NCI-H82 treated with DMSO at 0.1 percent for 48 hours (cell line): ENCODE data around the gene PLPP3.
"Not testable (repeated sequence)": the region's sequence is repeated elsewhere in the genome, so short reads cannot be mapped to it uniquely, and the experiment has no call there.

Experiments used
- DNase-seq: peaks from one replicate; lab custom pipeline; 2025; ENCODE audit not compliant: unreplicated experiment; lab: John Stamatoyannopoulos, UW

Gene PLPP3

DNA sequence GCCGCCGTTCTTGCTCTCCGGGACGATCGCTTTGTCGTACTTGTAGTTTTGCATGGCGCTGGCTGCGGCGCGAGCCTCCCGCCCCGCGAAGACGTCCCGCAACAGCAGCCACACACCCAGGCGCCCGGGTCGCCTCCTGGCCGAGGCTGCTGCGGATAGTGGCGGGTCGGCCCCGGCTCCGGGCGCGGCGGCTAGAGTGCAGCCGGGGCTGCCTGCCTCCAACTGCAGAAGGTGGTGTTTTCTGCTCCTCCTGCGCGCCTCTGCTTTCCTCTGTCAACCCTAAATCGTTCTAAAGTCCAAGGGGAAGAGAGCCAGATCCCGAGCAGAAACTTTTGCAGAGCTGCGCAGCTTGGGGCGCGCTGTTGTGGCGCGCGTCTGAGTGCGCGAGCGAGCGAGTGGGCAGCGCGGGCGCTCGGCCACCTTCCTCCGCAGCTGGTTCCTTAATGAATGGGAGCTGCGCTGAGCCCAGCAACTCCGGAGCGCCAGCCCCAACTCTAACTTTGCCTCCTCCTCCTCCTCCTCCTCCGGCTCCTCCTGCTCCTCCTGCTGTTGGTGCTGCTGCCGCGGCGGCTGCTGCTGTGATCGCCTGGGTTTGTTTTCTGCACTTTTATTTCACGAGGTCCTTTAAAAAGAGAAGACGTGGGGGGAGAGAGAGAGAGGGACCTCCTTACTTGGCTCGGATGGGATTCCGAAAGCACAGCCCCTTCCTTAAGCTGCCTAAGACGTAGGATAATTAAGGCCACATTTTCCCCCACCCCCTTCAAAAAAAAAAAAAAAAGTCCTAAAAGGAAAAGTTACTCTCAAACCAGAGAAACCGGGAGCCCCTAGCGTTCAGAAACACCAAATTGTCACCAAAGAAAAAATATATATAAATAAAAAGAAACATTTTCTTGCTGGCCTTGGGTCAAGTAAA is at the start of gene PLPP3:
PLPP3 (minus strand) TSS at position 601 of the 913 bp plus-strand sequence; CDS start at position 54, 547 bp downstream.
- DNase-seq, result peak; percentile 71

DNA sequence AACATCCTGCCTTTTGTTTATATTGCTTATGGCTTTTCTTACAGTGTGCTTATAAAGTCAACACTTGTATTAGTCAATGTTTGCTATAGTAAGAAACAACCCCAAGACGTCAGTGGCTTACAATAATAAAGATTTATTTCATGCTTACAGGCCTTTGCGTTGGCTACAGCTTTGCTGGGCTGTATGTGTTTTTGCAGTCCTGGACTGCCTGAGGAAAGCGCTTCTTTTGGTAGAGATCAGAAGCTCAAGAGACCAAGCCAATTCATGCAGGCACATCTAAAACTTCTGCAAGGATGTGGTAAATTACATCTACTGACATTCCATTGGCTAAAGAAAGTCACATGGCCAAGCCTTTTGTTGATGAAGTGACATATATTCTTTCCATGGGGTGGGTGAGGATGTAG is 48.3 kb upstream of the PLPP3 start:
- no peak for DNase-seq

DNA sequence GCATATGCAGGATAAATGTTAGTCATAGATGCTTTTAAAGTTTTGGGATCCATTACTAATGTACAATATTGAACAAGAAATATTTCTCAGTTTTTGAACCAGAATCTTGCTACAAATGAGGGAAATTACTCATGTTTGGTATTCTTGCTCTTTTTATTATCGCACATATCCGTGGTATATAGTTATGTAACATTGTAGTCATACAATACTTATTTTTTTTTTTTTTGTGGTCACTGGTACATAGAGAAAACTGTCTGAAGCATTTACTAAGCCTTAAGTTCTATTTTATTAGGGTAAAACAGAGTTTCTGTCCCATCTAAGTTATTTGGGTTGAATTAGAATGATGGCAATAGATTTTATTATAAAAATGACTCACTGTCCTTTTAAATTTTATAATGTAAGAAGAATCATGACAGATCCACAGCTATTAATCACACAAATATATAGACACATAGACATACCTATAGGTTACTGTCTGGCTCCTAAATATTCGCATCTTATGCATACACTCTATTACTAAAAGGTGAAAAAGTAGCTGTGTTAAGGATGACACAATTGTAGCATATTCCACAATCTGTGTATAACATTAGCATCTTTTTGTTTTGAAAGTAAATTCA is 47.8 kb upstream of the PLPP3 start:
- no peak for DNase-seq

DNA sequence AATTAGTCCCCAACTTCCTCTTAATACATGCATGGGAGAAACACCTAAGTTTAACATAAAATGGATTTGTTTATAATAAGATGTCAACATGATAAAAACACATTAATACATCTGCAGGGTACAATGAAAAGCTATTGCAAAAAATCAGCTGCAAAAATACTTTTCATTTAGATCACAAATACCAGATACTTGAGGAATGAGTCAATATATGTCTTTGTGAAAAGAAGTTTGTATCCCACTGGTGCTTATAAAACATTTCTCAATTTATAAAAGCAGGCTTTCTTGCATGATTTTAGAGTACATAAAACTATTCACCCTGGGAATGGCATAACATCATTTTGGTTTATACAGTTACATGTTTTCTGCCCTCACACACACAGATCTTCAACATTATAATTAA is 47.2 kb upstream of the PLPP3 start:
- no peak for DNase-seq

DNA sequence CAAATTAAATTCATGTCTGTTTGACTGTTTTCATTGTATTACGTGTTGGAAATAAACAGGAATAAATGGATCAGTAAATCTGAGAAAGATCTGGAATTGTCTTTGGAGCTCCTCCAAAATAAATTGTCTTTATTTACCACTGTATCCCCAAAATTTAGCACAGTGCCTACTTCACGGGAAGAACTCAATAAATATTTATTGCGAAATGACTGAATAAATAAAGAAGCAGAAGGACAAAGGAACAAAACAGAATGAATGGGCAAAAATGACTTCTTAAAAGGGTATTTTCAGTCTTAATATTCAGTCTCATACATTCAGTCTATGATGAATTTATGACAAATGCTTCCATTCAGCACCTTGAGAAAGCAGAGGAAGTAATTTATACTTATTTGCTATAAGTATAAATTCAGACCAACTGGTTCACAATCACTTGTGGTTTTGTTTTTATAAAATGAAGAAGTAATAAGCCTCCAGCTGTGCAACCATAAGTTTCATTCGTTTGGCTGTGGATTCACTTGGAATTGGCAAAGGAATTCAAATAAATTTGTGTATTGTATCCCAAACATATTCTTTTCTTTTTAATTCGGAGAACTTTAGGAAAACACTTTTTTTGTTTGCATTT is 46.6 kb upstream of the PLPP3 start:
- no peak for DNase-seq

DNA sequence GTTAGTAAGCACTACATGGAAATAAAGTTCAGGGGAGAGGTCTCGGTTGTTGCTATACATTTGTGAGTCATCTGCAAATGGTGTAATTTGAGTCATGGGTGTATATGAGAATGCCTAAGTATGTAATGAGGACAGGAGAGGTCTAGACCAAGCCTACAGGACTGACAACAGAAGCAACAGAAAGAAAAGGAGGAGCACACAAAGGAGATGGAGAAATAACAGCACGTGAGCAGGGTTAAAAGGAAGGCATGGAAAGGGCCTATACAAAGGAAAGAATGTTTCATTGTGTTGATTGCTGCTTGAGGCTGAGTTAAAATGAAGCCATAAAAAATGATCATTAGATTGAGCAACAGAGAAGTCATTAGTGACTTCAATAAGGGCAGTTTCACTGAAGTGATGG is 37.8 kb upstream of the PLPP3 start:
- no peak for DNase-seq

DNA sequence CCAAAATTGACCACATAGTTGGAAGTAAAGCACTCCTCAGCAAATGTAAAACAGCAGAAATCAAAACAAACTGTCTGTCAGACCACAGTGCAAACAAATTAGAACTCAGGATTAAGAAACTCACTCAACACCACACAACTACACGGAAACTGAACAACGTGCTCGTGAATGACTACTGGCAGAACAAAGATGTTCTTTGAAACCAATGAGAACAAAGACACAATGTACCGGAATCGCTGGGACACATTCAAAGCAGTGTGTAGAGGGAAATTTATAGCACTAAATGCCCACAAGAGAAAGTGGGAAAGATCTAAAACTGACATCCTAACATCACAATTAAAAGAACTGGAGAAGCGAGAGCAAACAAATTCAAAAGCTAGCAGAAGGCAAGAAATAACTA is 31.4 kb upstream of the PLPP3 start:
- DNase-seq, result not testable (repeated sequence)

DNA sequence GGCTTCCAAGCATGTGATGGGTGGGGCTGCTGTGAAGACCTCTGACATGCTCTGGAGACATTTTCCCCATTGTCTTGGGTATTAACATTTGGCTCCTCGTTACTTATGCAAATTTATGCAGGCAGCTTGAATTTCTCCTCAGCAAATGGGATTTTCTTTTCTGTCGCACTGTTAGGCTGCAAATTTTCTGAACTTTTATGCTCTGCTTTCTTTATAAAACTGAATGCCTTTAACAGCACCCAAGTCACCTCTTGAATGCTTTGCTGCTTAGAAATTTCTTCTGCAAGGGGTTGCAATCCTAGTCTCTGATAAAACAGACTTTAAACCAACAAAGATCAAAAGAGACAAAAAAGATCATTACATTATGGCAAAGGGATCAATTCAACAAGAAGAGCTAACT is 30.7 kb upstream of the PLPP3 start:
- not testable (repeated sequence) for DNase-seq

DNA sequence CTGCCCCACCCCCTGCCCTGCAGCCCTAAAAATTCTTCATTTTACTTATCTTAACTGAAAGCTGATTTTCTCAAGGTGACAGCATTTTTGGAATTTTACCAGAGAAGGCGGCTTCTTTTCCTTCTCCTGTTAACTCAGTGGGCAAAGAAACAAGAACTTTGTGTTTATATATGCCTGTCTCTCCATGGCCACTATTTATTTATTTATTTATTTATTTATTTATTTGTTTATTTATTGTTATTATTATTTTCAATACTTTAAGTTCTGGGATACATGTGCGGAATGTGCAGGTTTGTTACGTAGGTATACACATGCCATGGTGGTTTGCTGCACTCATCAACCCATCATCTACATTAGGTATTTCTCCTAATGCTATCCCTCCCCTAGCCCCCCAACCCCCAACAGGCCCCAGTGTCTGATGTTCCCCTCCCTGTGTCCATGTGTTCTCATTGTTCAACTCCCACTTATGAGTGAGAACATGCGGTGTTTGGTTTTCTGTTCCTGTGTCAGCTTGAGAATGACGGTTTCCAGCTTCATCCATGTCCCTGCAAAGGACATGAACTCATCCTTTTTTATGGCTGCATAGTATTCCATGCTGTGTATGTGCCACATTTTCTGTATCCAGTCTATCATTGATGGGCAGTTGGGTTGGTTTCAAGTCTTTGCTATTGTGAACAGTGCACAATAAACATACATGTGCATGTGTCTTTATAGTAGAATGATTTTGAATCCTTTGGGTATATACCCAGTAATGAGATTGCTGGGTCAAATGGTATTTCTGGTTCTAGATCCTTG is 16.2 kb upstream of the PLPP3 start:
- not testable (repeated sequence) for DNase-seq

DNA sequence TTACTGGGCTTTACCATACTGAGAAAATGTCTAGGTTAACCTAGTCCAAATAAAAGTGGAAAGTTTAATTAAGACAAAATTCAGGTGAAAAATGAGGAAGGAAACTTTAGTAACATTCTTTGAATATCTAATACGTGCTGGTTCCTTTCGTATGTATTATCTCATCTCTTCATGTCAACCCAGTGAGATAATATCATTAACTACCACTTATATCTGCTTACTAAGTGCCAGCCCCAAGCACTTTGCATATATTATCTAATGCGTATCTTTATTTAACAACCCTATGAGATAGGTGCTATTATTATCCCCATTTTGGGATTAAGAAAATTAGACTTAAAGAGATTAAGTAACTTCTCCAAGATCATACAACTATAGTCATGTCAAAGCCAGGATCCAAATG is 12.5 kb upstream of the PLPP3 start:
- peak; percentile 51 for DNase-seq

DNA sequence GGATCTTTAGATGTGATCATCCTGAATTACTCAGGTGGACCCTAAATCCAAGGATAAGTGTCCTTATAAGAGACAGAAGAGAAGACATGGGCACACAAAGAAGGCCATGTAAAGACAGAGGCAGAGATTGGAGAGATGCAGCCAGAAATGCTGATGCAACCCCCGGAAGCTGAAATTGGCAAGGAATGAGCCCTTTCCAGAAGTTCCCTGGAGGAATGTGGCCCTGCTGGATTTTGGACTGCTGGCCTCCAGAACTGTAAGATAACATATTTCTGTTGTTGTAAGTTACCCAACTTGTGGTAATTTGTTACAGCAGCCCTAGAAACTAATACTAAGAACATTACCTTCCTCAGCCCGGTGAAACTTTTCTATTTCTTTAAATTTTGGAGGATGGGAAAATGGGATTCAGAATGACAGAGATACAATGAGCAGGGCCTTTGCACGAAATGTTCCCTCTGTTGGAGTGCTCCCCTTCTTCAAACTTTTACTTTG is 11.2 kb upstream of the PLPP3 start:
- DNase-seq, result no peak

DNA sequence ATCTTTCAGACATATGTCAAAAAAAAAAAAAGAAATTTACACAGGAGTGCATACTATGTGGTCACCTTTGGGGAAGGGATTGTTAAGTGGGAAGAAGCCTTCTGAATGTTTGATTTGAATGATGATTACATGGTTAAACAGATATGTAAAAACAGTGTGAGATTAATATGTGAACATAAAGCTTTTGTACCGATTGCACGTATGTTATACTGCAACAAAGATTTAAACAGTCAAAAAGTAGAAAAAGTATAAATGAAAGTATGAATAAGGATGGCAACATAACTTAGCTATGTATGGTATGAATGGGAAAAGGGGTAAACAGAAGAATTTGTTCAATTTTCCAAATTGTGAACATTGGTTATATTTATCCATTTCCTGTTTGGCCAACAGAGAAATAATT is 10.0 kb upstream of the PLPP3 start:
- no peak for DNase-seq

DNA sequence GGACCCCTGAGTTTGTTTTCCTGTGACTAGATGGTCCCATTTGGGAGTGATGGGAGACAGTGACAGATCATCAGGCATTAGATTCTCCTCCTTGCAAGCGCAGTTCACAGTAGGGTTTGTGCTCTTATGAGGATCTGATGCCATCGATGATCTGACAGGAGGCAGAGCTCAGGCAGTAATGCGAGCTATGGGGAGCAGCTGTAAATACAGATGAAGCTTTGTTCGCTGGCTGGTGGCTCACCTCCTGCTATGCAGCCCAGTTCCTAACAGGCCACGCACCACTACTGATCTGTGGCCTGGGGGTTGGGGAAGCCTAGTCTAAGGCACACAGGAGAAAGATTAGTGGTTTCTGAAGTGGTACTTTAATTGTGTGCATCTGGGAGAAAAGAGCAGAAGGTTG is 7.1 kb upstream of the PLPP3 start:
- DNase-seq, result no peak

DNA sequence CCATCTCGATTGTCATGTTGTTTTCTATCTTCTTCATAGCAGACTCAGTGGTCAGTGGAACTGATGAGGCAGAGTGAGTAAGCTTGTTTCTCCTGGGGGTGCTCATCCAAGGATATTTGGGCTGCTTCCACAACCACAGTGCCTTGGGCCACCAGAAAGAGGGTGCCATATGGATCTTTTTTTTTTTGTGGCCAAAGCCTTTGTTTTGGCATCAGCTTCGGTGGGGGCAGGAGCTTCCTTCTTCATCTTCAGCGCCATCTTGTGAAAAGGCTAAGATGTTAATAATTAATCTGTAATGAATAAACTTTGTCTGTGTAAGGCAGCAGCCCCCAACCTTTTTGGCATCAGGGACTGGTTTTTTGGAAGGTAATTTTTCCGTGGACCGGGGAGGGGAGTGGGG is 6.6 kb upstream of the PLPP3 start:
- DNase-seq, result no peak

DNA sequence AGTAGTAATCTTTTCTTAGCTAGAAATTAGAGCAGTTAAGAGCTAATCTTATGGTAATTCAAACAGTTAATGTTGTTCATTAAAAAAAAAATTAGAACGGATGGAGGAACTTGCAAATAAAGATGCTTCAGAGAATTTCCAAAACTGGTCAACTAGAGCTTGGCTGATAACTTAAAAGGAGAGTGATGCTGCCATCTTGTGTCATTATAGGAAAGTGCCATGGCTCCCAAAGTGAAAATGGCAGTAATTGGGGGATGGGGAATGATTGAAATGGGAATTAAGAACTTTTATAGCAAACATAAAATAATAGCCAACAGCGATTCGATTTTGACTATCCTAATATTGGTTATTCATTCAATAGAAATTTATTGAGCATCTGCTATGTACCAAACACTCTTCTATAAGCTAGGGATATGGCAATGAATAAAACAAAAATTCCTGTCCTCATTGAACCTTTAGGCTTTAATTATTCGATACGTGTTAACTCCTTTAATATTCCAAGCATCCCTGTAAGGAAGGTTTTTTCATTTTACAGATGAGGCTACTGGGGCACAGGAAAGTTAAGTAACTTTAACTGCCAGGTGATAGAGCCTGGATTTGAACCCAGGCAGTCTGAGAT is 5.7 kb upstream of the PLPP3 start:
- DNase-seq, result peak; percentile 60

DNA sequence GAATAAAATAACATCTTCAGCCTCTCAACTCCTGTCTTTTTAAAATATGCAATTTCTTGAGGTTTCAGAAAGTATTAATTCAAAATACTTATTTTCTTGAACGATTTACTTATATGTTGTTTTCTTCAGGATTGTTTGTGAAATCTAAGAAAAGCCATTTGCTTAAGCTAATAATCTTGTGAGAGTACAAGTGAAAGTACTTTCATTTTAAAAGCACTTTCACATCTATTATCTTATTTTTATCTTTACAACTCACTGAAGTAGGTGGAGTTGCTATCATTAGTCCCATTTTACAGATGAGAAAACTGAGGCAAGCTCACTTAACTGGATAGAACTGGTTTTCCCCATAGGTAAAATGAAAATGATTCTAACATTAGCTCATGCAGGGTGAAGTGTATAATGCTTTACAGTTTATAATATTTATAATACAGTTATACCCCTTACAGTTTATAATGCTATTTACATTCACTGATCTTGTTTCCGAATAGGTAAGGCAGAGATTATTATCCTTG is 4.7 kb upstream of the PLPP3 start:
- DNase-seq, result no peak

DNA sequence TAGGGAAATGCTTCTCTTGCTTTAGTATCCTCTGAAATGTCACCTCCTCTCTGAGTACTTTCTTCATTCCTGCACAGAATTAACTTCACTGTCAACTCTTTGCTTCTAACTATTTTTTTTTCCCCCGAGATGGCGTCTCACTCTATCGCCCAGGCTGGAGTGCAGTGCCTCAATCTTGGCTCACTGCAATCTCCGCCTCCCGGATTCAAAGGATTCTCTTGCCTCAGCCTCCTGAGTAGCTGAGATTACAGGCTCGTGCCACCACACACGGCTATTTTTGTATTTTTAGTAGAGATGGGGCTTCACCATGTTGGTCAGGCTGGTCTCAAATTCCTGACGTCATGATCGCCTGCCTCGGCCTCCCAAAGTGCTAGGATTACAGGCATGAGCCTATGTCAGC is 1.4 kb upstream of the PLPP3 start:
- no peak for DNase-seq

DNA sequence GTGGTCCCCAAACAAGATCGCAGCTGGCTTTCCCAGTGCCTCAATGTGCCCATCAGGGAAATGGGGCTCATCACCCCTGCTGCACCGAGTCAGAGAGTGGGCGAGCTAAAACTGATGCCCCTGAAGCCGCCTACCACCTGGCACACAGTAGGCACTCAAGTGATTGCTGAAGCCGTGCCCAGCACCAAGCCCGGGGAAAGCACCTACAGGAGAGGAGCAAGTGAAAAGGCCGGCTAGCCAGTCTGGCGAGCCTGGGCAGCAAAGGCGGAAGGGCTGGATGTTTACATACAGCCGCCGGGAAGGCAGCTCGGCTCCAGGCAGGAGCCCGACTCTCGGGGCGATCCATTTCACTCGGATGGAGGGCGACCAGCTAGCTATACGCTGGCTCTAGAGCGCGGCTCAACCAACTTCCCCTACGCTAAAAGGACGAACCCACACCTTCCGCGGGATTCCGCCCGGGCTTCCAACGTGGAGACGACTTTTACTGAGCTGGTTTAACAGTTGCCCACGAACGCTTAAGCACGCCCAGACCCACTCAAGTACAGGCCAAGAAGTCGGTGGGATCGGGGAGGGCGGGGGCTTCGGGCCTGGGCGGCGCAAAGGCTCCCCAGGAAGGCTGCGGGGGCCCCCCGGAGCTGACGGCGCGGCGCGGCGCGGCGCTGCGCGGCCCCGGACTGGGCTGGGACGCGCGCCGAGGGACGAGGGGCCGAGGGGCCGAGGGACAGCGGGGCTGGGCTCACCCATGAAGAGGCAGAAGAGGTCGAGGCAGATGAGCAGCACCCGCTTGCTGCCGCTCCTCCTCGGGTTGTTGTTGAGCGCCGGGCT is 1.0 kb downstream of the PLPP3 start:
- DNase-seq, result no peak

DNA sequence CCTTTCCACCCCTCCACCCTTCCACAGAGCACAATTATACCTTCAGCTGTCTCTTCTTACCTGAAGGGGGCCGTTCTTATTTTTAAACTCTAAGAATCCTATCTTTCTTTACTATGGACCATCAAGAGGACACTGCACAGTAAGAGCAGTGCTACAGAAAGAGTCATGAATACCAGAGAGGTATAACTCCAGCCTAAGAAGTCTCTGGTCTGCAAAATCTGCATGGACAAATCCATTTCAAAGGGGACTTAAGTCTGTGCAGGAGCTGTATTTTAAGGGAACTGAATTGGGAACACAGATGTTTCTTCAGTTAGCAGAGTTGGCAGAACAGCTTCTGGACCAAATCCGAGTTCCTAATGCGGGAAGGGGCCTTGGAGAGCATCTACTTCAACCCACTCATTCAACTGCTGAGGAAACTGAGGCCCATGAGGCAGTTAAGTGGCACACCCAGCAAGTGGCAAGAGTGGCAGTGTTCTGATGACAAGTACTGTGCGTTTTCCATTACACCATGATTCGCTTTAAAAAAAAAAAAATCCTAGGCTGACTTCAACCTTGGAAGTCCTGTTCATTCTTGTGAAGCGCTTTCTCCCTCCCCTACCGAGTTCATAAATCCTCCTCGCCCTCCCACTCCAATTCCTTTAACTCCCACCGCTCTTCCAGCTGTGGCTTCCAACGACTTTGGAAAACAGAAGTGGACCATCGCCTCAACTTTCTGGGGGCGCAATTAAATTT is 1.8 kb downstream of the PLPP3 start:
- no peak for DNase-seq
